Hippocampal formation (tissue), 2 donors: ENCODE measurements around the gene SLC25A36.
"Not testable (repeated sequence)": the region's sequence is repeated elsewhere in the genome, so short reads cannot be mapped to it uniquely, and the experiment has no call there.

Source experiments
- DNase-seq, 2 donors: peaks; one replicate each; lab custom pipeline; 2025; lab: John Stamatoyannopoulos, UW

The SLC25A36 gene

DNA sequence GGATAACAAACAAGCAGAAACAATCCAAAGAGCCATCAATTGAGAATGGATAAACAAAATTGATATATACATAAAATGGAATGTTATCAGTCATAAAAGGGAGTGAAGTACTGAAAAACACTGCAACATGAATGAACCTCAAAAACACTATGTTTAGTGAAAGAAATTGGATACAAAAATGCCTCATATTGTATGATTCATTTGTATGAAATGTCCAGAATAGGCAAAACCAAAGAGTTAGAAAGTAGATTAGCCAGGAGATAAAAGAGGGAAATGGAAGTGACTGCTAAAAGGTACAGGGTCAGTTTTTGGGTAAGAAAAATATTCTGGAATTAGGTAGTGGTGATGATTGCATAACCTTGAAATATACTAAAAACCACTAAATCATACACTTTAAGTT lies 9.8 kb upstream of the SLC25A36 start:
- DNase-seq: no peak

DNA sequence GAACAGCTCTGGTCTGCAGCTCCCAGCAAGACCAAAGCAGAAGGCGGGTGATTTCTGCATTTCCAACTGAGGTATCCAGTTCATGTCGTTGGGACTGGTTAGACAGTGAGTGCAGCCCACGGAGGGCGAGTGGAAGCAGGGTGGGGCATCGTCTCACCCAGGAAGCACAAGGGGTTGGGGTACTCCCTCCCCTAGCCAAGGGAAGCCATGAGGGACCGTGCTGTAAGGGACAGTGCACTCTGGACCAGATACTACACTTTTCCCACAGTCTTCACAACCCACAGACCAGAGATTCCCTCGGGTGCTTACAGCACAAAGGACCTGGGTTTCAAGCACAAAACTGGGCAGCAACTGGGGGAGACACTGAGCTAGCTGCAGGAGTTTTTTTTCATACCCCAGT lies 8.5 kb upstream of the SLC25A36 start:
- no peak for DNase-seq

- DNase-seq: no peak
Measured at GRCh38 chr3:140933552-140933951, 8.1 kb upstream of the SLC25A36 start.

DNA sequence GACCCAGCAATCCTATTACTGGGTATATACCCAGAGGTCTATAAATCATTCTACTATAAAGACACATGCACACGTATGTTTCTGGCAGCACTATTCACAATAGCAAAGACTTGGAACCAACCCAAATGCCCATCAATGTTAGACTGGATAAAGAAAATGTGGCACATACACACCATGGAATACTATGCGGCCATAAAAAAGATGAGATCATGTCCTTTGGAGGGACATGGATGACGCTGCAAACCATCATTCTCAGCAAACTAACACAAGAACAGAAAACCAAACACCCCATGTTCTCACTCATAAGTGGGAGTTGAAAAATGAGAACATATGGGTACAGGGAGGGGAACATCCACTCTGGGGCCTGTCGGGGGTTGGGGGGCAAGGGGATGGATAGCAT lies 2.3 kb upstream of the SLC25A36 start:
- not testable (repeated sequence) for DNase-seq

DNA sequence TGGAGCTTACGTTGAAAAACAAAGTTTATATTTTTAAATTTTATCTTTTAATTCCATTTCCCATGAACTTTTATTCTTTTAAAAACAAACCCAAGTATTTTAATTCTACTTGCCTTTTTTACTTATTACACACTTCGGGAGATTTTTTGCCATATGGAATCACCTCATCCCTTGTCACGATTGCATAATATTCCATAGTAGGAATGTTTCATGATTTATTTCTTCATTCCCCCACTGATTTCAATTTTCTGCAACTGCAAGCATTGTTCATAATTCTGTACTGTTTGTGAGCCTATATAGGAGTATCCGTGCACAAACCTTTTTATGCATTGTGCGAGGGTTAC lies 574 bp upstream of the SLC25A36 start:
- DNase-seq: no peak

DNA sequence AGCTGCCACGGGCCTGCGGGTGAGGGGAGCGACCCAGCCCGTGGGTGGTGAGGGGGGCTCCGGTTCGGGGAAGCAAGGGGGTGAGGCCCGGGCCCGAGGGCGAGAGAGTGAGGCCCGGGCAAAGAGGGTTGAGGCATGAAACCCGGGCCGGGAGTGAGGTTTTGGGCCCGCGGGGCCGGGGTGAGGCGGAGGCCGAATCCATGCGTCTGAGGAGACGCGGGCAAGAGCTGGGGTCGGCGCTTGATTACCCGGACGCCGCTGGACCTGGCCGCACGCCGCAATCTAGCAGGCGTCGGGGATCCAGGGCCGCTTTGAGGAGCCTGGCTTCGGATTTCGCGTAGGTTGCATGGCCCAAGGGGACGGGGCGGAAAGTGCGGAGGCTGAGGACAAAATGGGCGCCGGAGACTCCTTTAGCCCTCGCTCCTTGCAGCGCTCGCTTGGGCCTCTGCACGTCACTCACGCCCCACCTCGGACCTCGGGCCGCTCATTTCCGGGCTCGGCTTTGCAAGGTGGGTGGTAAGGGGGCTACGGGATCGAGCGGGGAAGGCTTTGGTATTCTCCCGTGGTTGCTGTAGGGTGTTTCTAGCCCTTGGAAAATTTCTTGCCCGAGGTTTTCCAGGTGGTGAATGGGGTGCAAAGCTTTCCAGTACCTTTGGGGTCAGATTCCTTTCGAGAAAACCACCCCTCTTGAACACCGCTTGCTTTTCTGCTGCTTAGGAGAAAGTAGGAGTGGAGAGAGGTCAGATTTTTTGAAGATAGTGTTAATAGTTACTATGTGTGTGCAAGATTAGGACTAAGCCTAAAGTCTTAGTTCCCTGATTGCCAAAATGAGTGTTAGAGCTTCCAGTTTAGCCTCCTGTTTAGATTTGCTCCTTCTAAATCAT lies 827 bp downstream of the SLC25A36 start:
- peak; percentile 38 to 55 for DNase-seq

- DNase-seq: no peak
Measured at GRCh38 chr3:140943781-140944552, 2.3 kb downstream of the SLC25A36 start.

- no peak for DNase-seq
Measured at GRCh38 chr3:140948460-140949249, 7.0 kb downstream of the SLC25A36 start.

DNA sequence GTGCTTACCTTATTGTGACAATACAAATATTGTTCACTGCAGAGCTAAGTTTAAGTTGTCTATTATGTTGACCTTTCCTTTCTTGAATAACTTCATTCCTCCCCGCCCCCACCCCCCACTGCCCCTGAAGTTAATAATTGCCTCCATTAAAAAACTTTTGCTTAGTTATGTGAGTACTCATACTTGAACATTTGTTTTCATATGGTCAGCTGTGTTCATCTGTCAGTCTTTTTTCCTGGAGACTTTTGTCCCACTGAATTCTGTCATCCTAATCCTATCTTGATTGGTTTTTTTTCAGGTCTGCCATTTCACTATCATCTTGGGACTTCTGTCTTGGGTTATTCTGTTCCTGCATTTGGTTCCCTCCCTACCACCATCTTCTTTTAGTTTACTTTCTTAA lies 8.5 kb downstream of the SLC25A36 start:
- DNase-seq: no peak

- DNase-seq: no peak
Measured at GRCh38 chr3:140950863-140951262, 9.2 kb downstream of the SLC25A36 start.

- DNase-seq: not testable (repeated sequence)
Measured at GRCh38 chr3:140951750-140952149, 10.1 kb downstream of the SLC25A36 start.

DNA sequence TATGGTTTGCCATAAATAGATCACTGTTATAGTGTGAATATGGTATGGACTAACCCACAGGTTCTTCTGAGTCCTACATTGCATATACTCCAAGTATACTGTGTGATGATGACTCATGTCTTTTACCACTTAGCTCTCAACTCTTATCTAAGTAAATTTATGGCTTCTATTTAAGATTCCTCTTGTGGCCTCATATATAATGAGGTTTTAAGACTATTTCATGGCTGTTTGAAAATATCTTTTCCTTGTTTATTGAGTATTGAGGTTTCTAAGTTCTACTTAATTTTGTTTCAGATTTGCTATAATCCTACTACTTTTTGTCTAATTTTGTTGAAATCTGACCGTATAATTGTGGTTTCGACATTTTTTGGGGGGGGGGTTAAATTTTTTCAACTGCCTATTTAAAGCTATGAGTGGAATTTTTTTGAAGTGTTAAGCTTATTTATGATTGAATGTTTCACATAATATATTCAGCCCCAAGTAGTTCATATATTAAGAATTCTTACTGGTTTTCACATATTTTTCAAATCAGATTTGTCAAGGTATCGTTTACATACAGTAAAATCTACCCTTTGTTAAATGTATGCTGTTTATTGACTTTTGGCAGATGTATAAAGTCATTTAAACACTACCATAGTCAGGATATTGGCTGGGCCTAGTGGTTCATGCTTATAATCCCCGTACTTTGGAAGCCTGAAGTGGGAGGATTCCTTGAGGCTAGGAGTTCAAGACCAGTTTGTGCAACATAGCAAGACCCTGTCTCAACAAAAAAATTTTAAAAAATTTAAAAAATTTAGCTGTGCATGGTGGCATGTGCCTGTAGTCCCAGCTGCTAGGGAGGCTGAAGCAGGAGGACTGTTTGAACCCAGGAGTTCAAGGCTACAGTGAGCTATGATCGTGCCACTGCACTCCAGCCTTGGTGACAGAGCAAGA lies 11.7 kb downstream of the SLC25A36 start:
- no peak for DNase-seq

- DNase-seq: no peak
Measured at GRCh38 chr3:140954576-140954975, 12.9 kb downstream of the SLC25A36 start.

DNA sequence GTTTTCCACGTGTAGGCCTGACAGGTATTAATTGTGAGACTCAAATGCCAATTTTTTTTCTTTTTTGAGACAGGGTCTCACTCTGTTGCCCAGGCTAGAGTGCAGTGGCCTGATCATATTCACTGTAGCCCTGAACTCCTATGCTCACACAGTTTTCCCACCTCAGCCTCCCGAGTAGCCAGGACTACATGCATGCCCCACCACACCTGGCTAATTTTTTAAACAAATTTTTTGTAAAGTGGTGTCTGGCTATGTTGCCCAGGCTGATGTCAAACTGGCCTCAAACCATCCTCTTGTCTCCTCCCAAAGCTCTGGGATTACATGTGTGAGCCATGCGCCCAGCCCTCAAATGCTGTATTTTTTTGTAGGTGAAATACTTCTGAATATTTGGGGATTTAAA lies 14.0 kb downstream of the SLC25A36 start:
- no peak for DNase-seq

- DNase-seq: no peak
Measured at GRCh38 chr3:140956058-140956835, 14.6 kb downstream of the SLC25A36 start.

- DNase-seq: peak in 1 of 2 donors; percentile 7
Measured at GRCh38 chr3:140972833-140973232, 31.2 kb downstream of the SLC25A36 start.

DNA sequence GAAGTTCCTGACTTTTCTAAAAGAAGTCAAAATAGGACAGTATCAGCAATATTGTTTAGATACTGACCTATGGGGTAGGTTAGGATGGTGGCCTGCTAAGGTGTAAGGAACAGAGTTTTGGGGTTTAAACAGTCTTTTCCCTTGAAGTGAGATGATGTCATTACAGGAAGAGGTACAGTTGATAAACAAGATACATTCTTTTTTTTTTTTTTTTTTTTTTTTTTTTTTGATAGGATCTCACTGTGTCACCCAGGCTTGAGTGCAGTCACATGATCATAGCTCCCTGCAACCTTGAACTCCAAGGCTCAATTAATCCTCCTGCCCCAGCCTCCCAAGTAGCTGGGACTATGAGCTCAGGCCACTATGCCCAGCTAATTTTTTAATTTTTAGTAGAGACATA lies 33.3 kb downstream of the SLC25A36 start:
- DNase-seq: no peak

DNA sequence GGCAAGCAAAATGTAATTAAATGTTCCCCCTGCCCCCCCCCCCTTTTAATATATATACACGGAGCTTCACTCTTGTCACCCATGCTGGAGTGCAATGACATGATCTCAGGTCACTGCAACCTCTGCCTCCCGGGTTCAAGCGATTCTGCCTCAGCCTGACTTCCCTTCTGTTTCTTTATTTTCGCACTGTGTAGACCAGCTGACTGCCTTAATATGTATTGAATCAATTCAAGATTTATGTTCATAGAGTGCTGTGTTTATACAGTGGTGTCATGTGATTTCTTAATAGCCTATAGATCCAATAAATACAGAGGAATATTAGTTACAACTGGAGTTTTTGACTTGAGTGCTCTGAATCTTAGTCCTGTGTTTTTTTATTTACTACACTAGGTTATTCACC lies 39.0 kb downstream of the SLC25A36 start:
- DNase-seq: no peak

GRCh38 chr3:140987792-140988191 lies 46.2 kb downstream of the SLC25A36 start:
- not testable (repeated sequence) for DNase-seq

DNA sequence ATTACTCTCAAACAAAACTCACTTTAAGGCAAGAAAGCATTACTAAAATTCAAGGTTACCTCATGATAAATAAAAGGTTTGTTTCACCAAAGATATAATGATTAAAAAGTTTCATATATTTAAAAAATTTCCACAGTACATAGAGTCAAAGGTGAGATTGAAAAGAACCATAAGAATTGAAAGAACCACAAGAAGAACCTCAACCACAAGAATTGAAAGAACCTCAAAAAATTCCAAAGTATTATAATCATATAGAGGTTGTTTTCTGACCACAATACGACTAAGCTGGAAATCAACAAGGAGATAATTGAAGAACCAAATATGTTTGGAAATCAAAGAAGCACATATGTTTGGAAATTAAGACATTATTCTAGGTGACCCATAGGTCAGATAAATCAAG lies 52.7 kb downstream of the SLC25A36 start:
- DNase-seq: no peak
